Endothelial cell of umbilical vein (primary cell): ENCODE measurements around the gene RWDD1. TPM values are rescaled to one million over a fixed set of nuclear protein-coding genes. Genes with fewer than 3 reads are reported as not detected.

ENCODE experiments used
- BruUV-seq: library from RNA; stranded (reverse); fragments of 400-500 nt; replicated peaks from 2 replicates; lab custom pipeline; 2021; lab: Mats Ljungman, UMichigan
- CTCF ChIA-PET: fragments of 300-600, 350-600 bp; sonication (Branson Sonifier 250); formaldehyde crosslinking; loops from one replicate; lab custom pipeline; 2021; ENCODE audit warnings: antibody characterized with exemption, inconsistent platforms; lab: Charles Lee
- POLR2A ChIA-PET: fragments of 300-600, 350-600 bp; sonication (Branson Sonifier 250); formaldehyde crosslinking; loops from one replicate; lab custom pipeline; 2021; ENCODE audit warnings: antibody characterized with exemption, inconsistent platforms; lab: Charles Lee
- DNase-seq: peaks from one replicate; pipeline ENCODE4 v3.0.0-alpha.2; 2011; ENCODE audit warnings: low read depth, low spot score
- FAIRE-seq: peaks from 2 replicates; lab custom pipeline; 2011; peaks lifted over from hg19 to GRCh38; lab: Jason Lieb, UNC
- H2AFZ ChIP-seq: 2 replicates; pipeline ENCODE4 v1.6.0; 2012; ENCODE audit warnings: low read depth, low read length, control low read depth, inconsistent platforms
- H3K27ac ChIP-seq: 2 replicates; pipeline ENCODE4 v1.5.1; 2011; ENCODE audit warnings: low read depth, mild to moderate bottlenecking, control low read depth, low read length, moderate library complexity; ENCODE audit not compliant: insufficient read depth
- H3K27me3 ChIP-seq, 2 experiments: 2 replicates each; pipeline versions ENCODE4 v1.6.0 to v1.6.1; 2011; ENCODE audit warnings: low read length in 2 of 2, mixed read lengths in 1 of 2; ENCODE audit not compliant: control insufficient read depth in 2 of 2, insufficient read depth in 2 of 2
- H3K36me3 ChIP-seq, 2 experiments: 2 replicates in 1 of 2; 3 replicates in 1 of 2; pipeline ENCODE4 v1.5.1; 2011; ENCODE audit warnings: low read length in 2 of 2, mild to moderate bottlenecking in 1 of 2, moderate library complexity in 1 of 2; ENCODE audit not compliant: control insufficient read depth in 2 of 2, insufficient read depth in 2 of 2; ENCODE audit errors: extremely low read depth in 1 of 2
- H3K4me1 ChIP-seq: 3 replicates; pipeline ENCODE4 v1.5.1; 2011; ENCODE audit warnings: mild to moderate bottlenecking, low read length; ENCODE audit not compliant: control insufficient read depth, insufficient read depth; ENCODE audit errors: extremely low read depth
- H3K4me2 ChIP-seq: 2 replicates; pipeline ENCODE4 v1.6.1; 2011; ENCODE audit warnings: low read length, control low read depth, mixed read lengths; ENCODE audit not compliant: insufficient read depth
- H3K4me3 ChIP-seq, 3 experiments: fragments of 200-600 bp in 1 of 3; sonication (generic), shearing (Covaris generic) in 1 of 3; replicated peaks in 1 of 3; 2 replicates each; pipeline ENCODE4 v1.5.1; 2011 to 2016; ENCODE audit warnings: control low read depth in 3 of 3, low read length in 3 of 3, mild to moderate bottlenecking in 2 of 3, inconsistent platforms in 1 of 3, low read depth in 1 of 3, moderate library complexity in 1 of 3; ENCODE audit not compliant: insufficient read depth in 1 of 3
- H3K79me2 ChIP-seq: 2 replicates; pipeline ENCODE4 v1.6.0; 2012; ENCODE audit warnings: low read length, inconsistent platforms; ENCODE audit not compliant: control insufficient read depth, insufficient read depth
- H3K9ac ChIP-seq: replicated peaks from 2 replicates; pipeline ENCODE3; 2011; ENCODE audit warnings: low read length, control low read depth; ENCODE audit not compliant: insufficient read depth; ENCODE audit errors: extremely low read depth
- H3K9me1 ChIP-seq: replicated peaks from 3 replicates; pipeline ENCODE4 v1.6.0; 2011; ENCODE audit warnings: mild to moderate bottlenecking, low read length; ENCODE audit not compliant: control insufficient read depth, insufficient read depth; ENCODE audit errors: extremely low read depth
- H3K9me3 ChIP-seq: replicated peaks from 2 replicates; pipeline ENCODE4 v1.5.1; 2012; ENCODE audit warnings: low read length, inconsistent platforms; ENCODE audit not compliant: control insufficient read depth, insufficient read depth
- H4K20me1 ChIP-seq: replicated peaks from 2 replicates; pipeline ENCODE3; 2011; ENCODE audit warnings: mild to moderate bottlenecking, low read length; ENCODE audit not compliant: control insufficient read depth, insufficient read depth; ENCODE audit errors: extremely low read depth
- EZH2 ChIP-seq: IDR thresholded peaks from 2 replicates; pipeline ENCODE4 v1.6.1; 2012; ENCODE audit warnings: borderline replicate concordance, low read depth, mild to moderate bottlenecking, moderate library complexity, low read length, inconsistent platforms; ENCODE audit not compliant: severe bottlenecking
- FOS ChIP-seq: IDR thresholded peaks from 2 replicates; pipeline ENCODE4 v1.6.1; 2011; ENCODE audit warnings: mild to moderate bottlenecking, low read length, moderate library complexity, borderline replicate concordance; ENCODE audit not compliant: insufficient read depth
- GATA2 ChIP-seq: IDR thresholded peaks from 2 replicates; pipeline ENCODE4 v1.7.0; 2011; ENCODE audit warnings: low read depth, mild to moderate bottlenecking, moderate library complexity, mixed read lengths, low read length; ENCODE audit not compliant: insufficient read length, insufficient read depth
- JUN ChIP-seq: IDR thresholded peaks from 2 replicates; pipeline ENCODE4 v1.6.1; 2011; ENCODE audit warnings: borderline replicate concordance, low read depth; ENCODE audit not compliant: insufficient read length, insufficient read depth
- MYC ChIP-seq: IDR thresholded peaks from one replicate; pipeline ENCODE4 v1.6.1; 2011; ENCODE audit warnings: mild to moderate bottlenecking, low read depth, low read length
- POLR2A ChIP-seq: IDR thresholded peaks from 2 replicates; pipeline ENCODE4 v1.6.1; 2012; ENCODE audit warnings: low read depth, mild to moderate bottlenecking, control low read depth, low read length
- dilution Hi-C: fragments of 300-500 bp; cut with MboI; formaldehyde crosslinking; loops from one replicate; pipeline ENCODE4 v1.15.0; 2019; ENCODE audit warnings: low sequenced_read_pairs; ENCODE audit not compliant: extremely low pct_ligation_motif_present
- intact Hi-C: fragments of 100-400 bp; cut with micrococcal nuclease; formaldehyde crosslinking; loops from one replicate; pipeline ENCODE4 v1.10.0; 2022
- polyA plus RNA-seq, 4 experiments: library from polyadenylated mRNA; depleted of rRNA in 3 of 4; stranded (reverse) in 3 of 4; unstranded in 1 of 4; fragments of >200 nt; gene quantifications; 2 replicates each; pipeline versions ENCODE4 v1.2.1 to v1.2.3, GENCODE V29; 2011 to 2012; ENCODE audit warnings: missing spikeins in 1 of 4
- total RNA-seq: library from RNA; stranded (reverse); gene quantifications from 2 replicates; pipeline ENCODE4 v1.2.3, GENCODE V29; 2021
- TF ChIP-seq, protein P1 (sequence below), 2 donors: IDR thresholded peaks; 1 replicate in 1 of 2; 2 replicates in 1 of 2; pipeline ENCODE4 v1.5.1; 2011; ENCODE audit warnings: low read length in 2 of 2, mild to moderate bottlenecking in 2 of 2, moderate library complexity in 2 of 2, control low read depth in 1 of 2, inconsistent platforms in 1 of 2, low read depth in 1 of 2; ENCODE audit not compliant: insufficient read depth in 1 of 2; ENCODE audit errors: extremely low read depth in 1 of 2
- TF ChIP-seq, protein P2 (sequence below): IDR thresholded peaks from 2 replicates; pipeline ENCODE4 v1.6.1; 2011; ENCODE audit not compliant: insufficient read depth, insufficient read length

RWDD1 gene
- total and polyA plus RNA-seq, 2 donors (not counting 3 experiments of a cell fraction or from before 2014, with no cell fraction given) = 18.7 to 37.9 TPM

DNA sequence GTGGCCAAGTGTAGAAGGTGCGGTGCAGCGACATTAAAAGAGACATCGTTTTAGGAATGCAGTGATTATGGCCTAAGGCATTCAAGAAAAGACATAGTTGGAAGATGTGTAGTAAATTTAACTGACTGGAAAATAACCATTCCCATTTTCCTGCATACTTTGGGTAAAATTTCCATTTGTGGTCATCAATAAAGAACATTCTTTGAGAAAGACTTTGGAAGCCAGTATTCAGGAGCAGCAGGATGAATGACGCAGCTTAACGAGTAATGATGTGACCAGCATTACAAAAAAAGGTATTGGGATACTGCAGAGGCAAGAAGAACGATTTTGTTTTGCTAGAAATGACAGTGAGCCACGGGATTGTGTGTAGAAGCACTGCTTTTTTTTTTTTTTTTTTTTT is 7.0 kb upstream of the RWDD1 start:
- Histone ChIP-seq H3K9me1 (no peaks in the 10 kb centered on the region), H3K27ac (no peak overlapping the region), H2AFZ (no peak overlapping the region), H3K9me3 (no peaks in the 10 kb centered on the region), H3K4me3 (no peak overlapping the region), H3K4me2 (no peak overlapping the region), H3K9ac (no peak overlapping the region), H3K79me2 (no peaks in the 10 kb centered on the region), H3K27me3 (no peaks in the 10 kb centered on the region), H4K20me1 (no peaks in the 10 kb centered on the region), H3K4me1 (peaks cover 12% of the 10 kb centered on the region), H3K36me3 (no peaks in the 10 kb centered on the region)
- no TSS peak for BruUV-seq
- POLR2A ChIA-PET = interaction anchor here (0.6 kb wide), 1 partner anchor 149 kb away, joined by 5 read pairs; no protein-coding TSS in a partner anchor
- CTCF ChIA-PET = interaction anchor here (0.7 to 4.3 kb wide), 8 partner anchors 11 to 347 kb away, joined by 3 to 34 read pairs (median 15); partner anchors contain the start of genes CALHM4 and CALHM5
- no peak for FAIRE-seq
- no peak for DNase-seq
- dilution Hi-C loops (no loop called here), intact Hi-C loops (loop anchor here (5.0 kb wide), 1 partner anchor 283 kb away; no protein-coding TSS in a partner anchor)
- TF ChIP-seq MYC (no peak), JUN (no peak), GATA2 (no peak), EZH2 (no peak), POLR2A (no peak), FOS (no peak)
- TF ChIP-seq, protein P1, sequence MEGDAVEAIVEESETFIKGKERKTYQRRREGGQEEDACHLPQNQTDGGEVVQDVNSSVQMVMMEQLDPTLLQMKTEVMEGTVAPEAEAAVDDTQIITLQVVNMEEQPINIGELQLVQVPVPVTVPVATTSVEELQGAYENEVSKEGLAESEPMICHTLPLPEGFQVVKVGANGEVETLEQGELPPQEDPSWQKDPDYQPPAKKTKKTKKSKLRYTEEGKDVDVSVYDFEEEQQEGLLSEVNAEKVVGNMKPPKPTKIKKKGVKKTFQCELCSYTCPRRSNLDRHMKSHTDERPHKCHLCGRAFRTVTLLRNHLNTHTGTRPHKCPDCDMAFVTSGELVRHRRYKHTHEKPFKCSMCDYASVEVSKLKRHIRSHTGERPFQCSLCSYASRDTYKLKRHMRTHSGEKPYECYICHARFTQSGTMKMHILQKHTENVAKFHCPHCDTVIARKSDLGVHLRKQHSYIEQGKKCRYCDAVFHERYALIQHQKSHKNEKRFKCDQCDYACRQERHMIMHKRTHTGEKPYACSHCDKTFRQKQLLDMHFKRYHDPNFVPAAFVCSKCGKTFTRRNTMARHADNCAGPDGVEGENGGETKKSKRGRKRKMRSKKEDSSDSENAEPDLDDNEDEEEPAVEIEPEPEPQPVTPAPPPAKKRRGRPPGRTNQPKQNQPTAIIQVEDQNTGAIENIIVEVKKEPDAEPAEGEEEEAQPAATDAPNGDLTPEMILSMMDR (IDR thresholded peaks at IDR 0.05; ENCODE audit: extremely low read depth in 1 of 2, insufficient read depth in 1 of 2, low read depth in 1 of 2, low read length in 2 of 2) = no peak
- TF ChIP-seq, protein P2, sequence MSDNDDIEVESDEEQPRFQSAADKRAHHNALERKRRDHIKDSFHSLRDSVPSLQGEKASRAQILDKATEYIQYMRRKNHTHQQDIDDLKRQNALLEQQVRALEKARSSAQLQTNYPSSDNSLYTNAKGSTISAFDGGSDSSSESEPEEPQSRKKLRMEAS = no peak
